NB4 (cell line): ENCODE measurements around the gene PLEKHA4.
A peak's percentile ranks its signal among the peaks of the same experiment; 100 is the strongest.
"Not testable (repeated sequence)": the region's sequence is repeated elsewhere in the genome, so short reads cannot be mapped to it uniquely, and the experiment has no call there.

Experiments used
- DNase-seq: peaks from one replicate; pipeline ENCODE4 v3.0.0; 2010; ENCODE audit warnings: low read depth
- H3K4me3 ChIP-seq: one replicate; pipeline ENCODE4 v1.5.1; 2011; ENCODE audit warnings: mild to moderate bottlenecking, low read depth, low read length, moderate library complexity
- MYC ChIP-seq: IDR thresholded peaks from 2 replicates; pipeline ENCODE4 v1.6.1; 2011; ENCODE audit warnings: low read depth, low read length
- POLR2A ChIP-seq: IDR thresholded peaks from 2 replicates; pipeline ENCODE4 v1.6.1; 2011; ENCODE audit warnings: mild to moderate bottlenecking; ENCODE audit not compliant: insufficient read length; ENCODE audit errors: extremely low read depth
- TF ChIP-seq, protein P1 (sequence below): IDR thresholded peaks from one replicate; pipeline ENCODE4 v1.5.1; 2012; ENCODE audit warnings: low read depth, low read length
- TF ChIP-seq, protein P2 (sequence below): IDR thresholded peaks from 2 replicates; pipeline ENCODE4 v1.6.1; 2011; ENCODE audit warnings: low read depth, low read length

PLEKHA4 gene

GRCh38 chr19:48899781-48900476 is 31.5 kb upstream of the PLEKHA4 start, which contains the start of gene NUCB1:
NUCB1 (plus strand) TSS chr19:48900312; CDS start chr19:48900797, 485 bp downstream.
- peak; percentile 98 for DNase-seq
- TF ChIP-seq, protein P1, sequence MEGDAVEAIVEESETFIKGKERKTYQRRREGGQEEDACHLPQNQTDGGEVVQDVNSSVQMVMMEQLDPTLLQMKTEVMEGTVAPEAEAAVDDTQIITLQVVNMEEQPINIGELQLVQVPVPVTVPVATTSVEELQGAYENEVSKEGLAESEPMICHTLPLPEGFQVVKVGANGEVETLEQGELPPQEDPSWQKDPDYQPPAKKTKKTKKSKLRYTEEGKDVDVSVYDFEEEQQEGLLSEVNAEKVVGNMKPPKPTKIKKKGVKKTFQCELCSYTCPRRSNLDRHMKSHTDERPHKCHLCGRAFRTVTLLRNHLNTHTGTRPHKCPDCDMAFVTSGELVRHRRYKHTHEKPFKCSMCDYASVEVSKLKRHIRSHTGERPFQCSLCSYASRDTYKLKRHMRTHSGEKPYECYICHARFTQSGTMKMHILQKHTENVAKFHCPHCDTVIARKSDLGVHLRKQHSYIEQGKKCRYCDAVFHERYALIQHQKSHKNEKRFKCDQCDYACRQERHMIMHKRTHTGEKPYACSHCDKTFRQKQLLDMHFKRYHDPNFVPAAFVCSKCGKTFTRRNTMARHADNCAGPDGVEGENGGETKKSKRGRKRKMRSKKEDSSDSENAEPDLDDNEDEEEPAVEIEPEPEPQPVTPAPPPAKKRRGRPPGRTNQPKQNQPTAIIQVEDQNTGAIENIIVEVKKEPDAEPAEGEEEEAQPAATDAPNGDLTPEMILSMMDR, result no peak
- TF ChIP-seq, protein P2, sequence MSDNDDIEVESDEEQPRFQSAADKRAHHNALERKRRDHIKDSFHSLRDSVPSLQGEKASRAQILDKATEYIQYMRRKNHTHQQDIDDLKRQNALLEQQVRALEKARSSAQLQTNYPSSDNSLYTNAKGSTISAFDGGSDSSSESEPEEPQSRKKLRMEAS, result peak; percentile 42
- peak; percentile 80 for TF ChIP-seq MYC
- peak; percentile 34 for TF ChIP-seq POLR2A
- H3K4me3 ChIP-seq, result peak within 1 kb of the TSS; percentile 76

DNA sequence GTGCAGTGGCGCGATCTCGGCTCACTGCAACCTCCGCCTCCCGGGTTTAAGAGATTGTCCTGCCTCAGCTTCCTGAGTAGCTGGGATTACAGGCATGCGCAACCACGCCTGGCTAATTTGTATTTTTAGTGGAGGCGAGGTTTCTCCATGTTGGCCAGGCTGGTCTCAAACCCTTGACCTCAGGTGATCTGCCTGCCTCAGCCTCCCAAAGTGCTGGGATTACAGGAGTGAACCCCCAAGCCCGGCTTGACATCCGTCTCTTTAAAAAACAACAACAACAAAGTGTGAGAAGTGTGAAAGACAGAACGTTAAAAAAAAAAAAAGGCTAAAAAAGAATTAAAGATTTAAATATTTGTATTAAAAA is 31.0 kb upstream of the PLEKHA4 start:
- DNase-seq, result not testable (repeated sequence)
- peak overlapping the region; percentile 76 for H3K4me3 ChIP-seq

DNA sequence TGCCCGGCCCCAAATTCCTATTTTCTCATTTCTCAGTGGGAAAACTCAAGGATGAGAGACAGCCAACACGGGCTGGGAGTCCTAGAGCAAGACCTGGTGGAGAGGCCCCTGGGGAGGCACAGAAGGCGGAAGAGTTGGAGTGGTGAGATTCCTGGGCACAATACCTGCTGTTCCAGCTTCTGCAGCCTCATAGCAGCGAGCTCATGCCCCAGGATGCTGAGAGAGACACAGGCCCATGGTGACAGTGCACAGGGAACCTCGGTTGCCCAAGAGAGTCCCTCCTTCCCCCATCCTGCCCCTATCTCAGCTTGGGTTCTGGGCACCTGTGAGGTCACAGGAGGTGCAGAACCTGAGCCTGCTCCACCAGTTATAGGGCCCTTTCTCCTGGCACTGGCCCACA is 28.8 kb upstream of the PLEKHA4 start:
- DNase-seq, result no peak
- no peak overlapping the region for H3K4me3 ChIP-seq
- TF ChIP-seq, protein P1, result no peak
- TF ChIP-seq, protein P2, result no peak
- no peak for TF ChIP-seq MYC
- no peak for TF ChIP-seq POLR2A

- TF ChIP-seq POLR2A (no peak), MYC (no peak)
- TF ChIP-seq, protein P1, result no peak
- TF ChIP-seq, protein P2, result no peak
- DNase-seq, result no peak
- no peak overlapping the region for H3K4me3 ChIP-seq
These were observed 27.8 kb upstream of the PLEKHA4 start for GRCh38 chr19:48896191-48896720.

DNA sequence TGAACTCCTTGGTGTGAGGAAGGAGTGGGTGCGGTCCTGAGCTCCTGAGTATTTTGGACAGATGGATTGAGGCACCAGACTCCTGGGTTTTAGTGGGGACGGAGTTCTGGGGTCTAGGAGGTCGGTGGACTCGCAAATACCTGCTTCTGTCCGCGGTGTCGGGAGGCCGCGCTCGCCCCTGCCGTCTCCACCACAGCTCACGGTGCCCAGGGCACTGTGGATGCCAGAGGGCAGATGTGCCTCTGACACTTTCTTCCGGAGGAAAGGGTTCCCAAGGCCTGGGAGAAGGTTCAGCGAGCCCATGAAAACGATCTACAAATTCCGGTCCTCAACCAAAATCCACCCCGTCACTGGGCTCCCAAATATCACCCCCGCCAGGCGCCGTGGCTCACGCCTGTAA is 26.8 kb upstream of the PLEKHA4 start:
- no peak overlapping the region for H3K4me3 ChIP-seq
- TF ChIP-seq, protein P1, result no peak
- TF ChIP-seq POLR2A (no peak), MYC (no peak)
- TF ChIP-seq, protein P2, result no peak

GRCh38 chr19:48890551-48890950 is 22.1 kb upstream of the PLEKHA4 start:
- no peak for DNase-seq
- TF ChIP-seq POLR2A, result no peak
- TF ChIP-seq, protein P1, result no peak
- TF ChIP-seq, protein P2, result no peak
- no peak overlapping the region for H3K4me3 ChIP-seq

More for the DNA sequence above, 26.8 kb upstream of the PLEKHA4 start:
- DNase-seq, result no peak

DNA sequence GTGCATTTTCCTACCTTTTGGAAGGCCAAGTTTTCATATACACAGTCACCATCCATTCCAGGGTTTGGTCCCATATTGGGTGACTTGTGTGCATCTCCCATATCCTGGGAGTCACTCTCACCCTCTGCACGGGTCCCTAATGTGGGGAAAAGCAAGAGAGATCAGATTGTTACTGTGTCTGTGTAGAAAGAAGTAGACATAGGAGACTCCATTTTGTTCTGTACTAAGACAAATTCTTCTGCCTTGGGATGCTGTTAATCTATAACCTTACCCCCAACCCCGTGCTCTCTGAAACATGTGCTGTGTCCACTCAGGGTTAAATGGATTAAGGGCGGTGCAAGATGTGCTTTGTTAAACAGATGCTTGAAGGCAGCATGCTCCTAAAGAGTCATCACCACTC is 21.1 kb upstream of the PLEKHA4 start:
- not testable (repeated sequence) for DNase-seq

More for the DNA sequence above, 21.1 kb upstream of the PLEKHA4 start:
- not testable (repeated sequence) for H3K4me3 ChIP-seq
